Prostate gland (tissue), 2 donors: Measurements from ENCODE around the gene XPO4.

Experiments used
- POLR2A ChIP-seq: fragments of 450-650 bp; IDR thresholded peaks from one replicate; pipeline ENCODE4 v1.6.1; 2016; ENCODE audit warnings: antibody characterized with exemption, mild to moderate bottlenecking
- TF ChIP-seq, protein P1 (sequence below), 4 experiments: fragments of 200-600 bp in 2 of 4; fragments of 450-650 bp in 2 of 4; sonication (generic) in 2 of 4; IDR thresholded peaks; 1 replicate in 3 of 4; 2 replicates in 1 of 4; pipeline ENCODE4 v1.5.1; 2016 to 2019; ENCODE audit warnings: antibody characterized with exemption in 4 of 4, mild to moderate bottlenecking in 2 of 4, moderate library complexity in 2 of 4

GRCh38 chr13:20856650-20857049, 45.9 kb downstream of the XPO4 start:
- no peak for TF ChIP-seq POLR2A
- TF ChIP-seq, protein P1, sequence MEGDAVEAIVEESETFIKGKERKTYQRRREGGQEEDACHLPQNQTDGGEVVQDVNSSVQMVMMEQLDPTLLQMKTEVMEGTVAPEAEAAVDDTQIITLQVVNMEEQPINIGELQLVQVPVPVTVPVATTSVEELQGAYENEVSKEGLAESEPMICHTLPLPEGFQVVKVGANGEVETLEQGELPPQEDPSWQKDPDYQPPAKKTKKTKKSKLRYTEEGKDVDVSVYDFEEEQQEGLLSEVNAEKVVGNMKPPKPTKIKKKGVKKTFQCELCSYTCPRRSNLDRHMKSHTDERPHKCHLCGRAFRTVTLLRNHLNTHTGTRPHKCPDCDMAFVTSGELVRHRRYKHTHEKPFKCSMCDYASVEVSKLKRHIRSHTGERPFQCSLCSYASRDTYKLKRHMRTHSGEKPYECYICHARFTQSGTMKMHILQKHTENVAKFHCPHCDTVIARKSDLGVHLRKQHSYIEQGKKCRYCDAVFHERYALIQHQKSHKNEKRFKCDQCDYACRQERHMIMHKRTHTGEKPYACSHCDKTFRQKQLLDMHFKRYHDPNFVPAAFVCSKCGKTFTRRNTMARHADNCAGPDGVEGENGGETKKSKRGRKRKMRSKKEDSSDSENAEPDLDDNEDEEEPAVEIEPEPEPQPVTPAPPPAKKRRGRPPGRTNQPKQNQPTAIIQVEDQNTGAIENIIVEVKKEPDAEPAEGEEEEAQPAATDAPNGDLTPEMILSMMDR (IDR thresholded peaks at IDR 0.05), result no peak
